CD14-positive monocyte (primary cell): Measurements from ENCODE around the gene RASSF6. TPM values are rescaled to one million over a fixed set of nuclear protein-coding genes. Genes with fewer than 3 reads are reported as not detected.

Experiments used
- DNase-seq, 3 donors: peaks; one replicate each; pipeline ENCODE4 v3.0.0-alpha.2; 2011 to 2022
- H2AFZ ChIP-seq: 2 replicates; pipeline ENCODE4 v1.6.0; 2012; ENCODE audit warnings: mild to moderate bottlenecking, low read depth, low read length, inconsistent platforms; ENCODE audit not compliant: insufficient read depth, poor library complexity, severe bottlenecking
- H3K27ac ChIP-seq, 2 donors: 1 replicate in 1 of 2; 2 replicates in 1 of 2; pipeline ENCODE4 v1.5.1; 2012 to 2013; ENCODE audit warnings: low read length in 2 of 2, control low read depth in 1 of 2, inconsistent platforms in 1 of 2, low read depth in 1 of 2, mild to moderate bottlenecking in 1 of 2
- H3K27me3 ChIP-seq, 2 donors: one replicate each; pipeline versions ENCODE4 v1.6.0 to v1.6.1; 2011 to 2013; ENCODE audit warnings: low read length in 2 of 2; ENCODE audit not compliant: control insufficient read depth in 2 of 2, insufficient read depth in 2 of 2
- H3K36me3 ChIP-seq, 2 donors: replicated peaks in 1 of 2; 1 replicate in 1 of 2; 2 replicates in 1 of 2; pipeline versions ENCODE4 v1.5.1 to v1.6.1; 2012 to 2013; ENCODE audit warnings: low read length in 2 of 2, control low read depth in 1 of 2, inconsistent platforms in 1 of 2, mild to moderate bottlenecking in 1 of 2; ENCODE audit not compliant: insufficient read depth in 2 of 2, control insufficient read depth in 1 of 2
- H3K4me1 ChIP-seq, 2 donors: 1 replicate in 1 of 2; 2 replicates in 1 of 2; pipeline versions ENCODE4 v1.5.1 to v1.6.1; 2012 to 2013; ENCODE audit warnings: low read length in 2 of 2, control low read depth in 1 of 2, inconsistent platforms in 1 of 2, mild to moderate bottlenecking in 1 of 2, moderate library complexity in 1 of 2; ENCODE audit not compliant: insufficient read depth in 2 of 2, control insufficient read depth in 1 of 2
- H3K4me2 ChIP-seq: replicated peaks from 2 replicates; pipeline ENCODE3; 2012; ENCODE audit warnings: low read length, moderate library complexity, mild to moderate bottlenecking; ENCODE audit not compliant: poor library complexity, severe bottlenecking; ENCODE audit errors: extremely low read depth
- H3K4me3 ChIP-seq, 3 experiments: fragments of 200-600 bp in 1 of 3; sonication (generic) in 1 of 3; replicated peaks in 1 of 3; 1 replicate in 2 of 3; 2 replicates in 1 of 3; pipeline ENCODE4 v1.5.1; 2011 to 2013; ENCODE audit warnings: low read length in 3 of 3, mild to moderate bottlenecking in 3 of 3, control low read depth in 2 of 3, low read depth in 2 of 3, inconsistent platforms in 1 of 3, moderate library complexity in 1 of 3
- H3K79me2 ChIP-seq: 2 replicates; pipeline ENCODE4 v1.6.0; 2012; ENCODE audit warnings: mild to moderate bottlenecking, control low read depth, inconsistent platforms, low read length, moderate library complexity; ENCODE audit not compliant: insufficient read depth
- H3K9ac ChIP-seq: 2 replicates; pipeline ENCODE4 v1.6.0; 2017; ENCODE audit warnings: low read length, mild to moderate bottlenecking; ENCODE audit not compliant: insufficient read depth, poor library complexity, severe bottlenecking
- H3K9me3 ChIP-seq, 2 donors: replicated peaks in 1 of 2; 1 replicate in 1 of 2; 2 replicates in 1 of 2; pipeline versions ENCODE4 v1.5.1 to v1.6.1; 2012 to 2013; ENCODE audit warnings: low read length in 2 of 2, control low read depth in 1 of 2; ENCODE audit not compliant: control insufficient read depth in 1 of 2, insufficient read depth in 1 of 2
- H4K20me1 ChIP-seq: 2 replicates; pipeline ENCODE4 v1.6.0; 2012; ENCODE audit warnings: mild to moderate bottlenecking, low read length, control low read depth, moderate library complexity; ENCODE audit not compliant: insufficient read depth
- H3K27ac Mint-ChIP-seq, 7 donors: one replicate each; pipeline ENCODE4 v1.8.0; 2020; ENCODE audit warnings: mild to moderate bottlenecking in 7 of 7, mixed read lengths in 7 of 7, moderate library complexity in 6 of 7, inconsistent platforms in 2 of 7
- H3K27me3 Mint-ChIP-seq, 3 donors: one replicate each; pipeline ENCODE4 v1.8.0; 2021 to 2022; ENCODE audit warnings: low read depth in 3 of 3, mild to moderate bottlenecking in 3 of 3, mixed read lengths in 3 of 3, moderate library complexity in 3 of 3, inconsistent platforms in 1 of 3
- H3K36me3 Mint-ChIP-seq, 2 donors: one replicate each; pipeline ENCODE4 v1.8.0; 2020; ENCODE audit warnings: mixed read lengths in 2 of 2, inconsistent platforms in 1 of 2, mild to moderate bottlenecking in 1 of 2
- H3K4me1 Mint-ChIP-seq: one replicate; pipeline ENCODE4 v1.8.0; 2020; ENCODE audit warnings: mild to moderate bottlenecking, mixed read lengths
- H3K4me3 Mint-ChIP-seq, 2 donors: one replicate each; pipeline ENCODE4 v1.8.0; 2020; ENCODE audit warnings: mild to moderate bottlenecking in 2 of 2, mixed read lengths in 2 of 2, moderate library complexity in 1 of 2
- H3K9me3 Mint-ChIP-seq, 7 donors: one replicate each; pipeline ENCODE4 v1.8.0; 2020 to 2022; ENCODE audit warnings: mixed read lengths in 7 of 7, mild to moderate bottlenecking in 6 of 7, moderate library complexity in 6 of 7, inconsistent platforms in 2 of 7
- CTCF ChIP-seq: fragments of 200-600 bp; IDR thresholded peaks from one replicate; pipeline ENCODE4 v1.8.0; 2022; ENCODE audit warnings: antibody characterized with exemption, mild to moderate bottlenecking
- WGBS: methylation state at CpG from one replicate; pipeline ENCODE4 v1.1.5; 2013; ENCODE audit warnings: missing lambda C conversion rate; ENCODE audit not compliant: insufficient coverage; 5-methylcytosine and 5-hydroxymethylcytosine counted together
- intact Hi-C, 2 donors: fragments of 100-400 bp; cut with micrococcal nuclease; formaldehyde crosslinking; loops; one replicate each; pipeline versions ENCODE4 v1.15.0 to v1.15.1; 2023
- polyA plus RNA-seq, 3 donors: library from polyadenylated mRNA; depleted of rRNA in 1 of 3; unstranded in 2 of 3; stranded (reverse) in 1 of 3; fragments of 300-500 nt in 2 of 3; fragments of >200 nt in 1 of 3; fragmentation: Illumina TruSeq in 2 of 3; gene quantifications; 1 replicate in 2 of 3; 2 replicates in 1 of 3; pipeline ENCODE4 v1.2.3, GENCODE V29; 2012 to 2021

RASSF6 gene
- polyA plus RNA-seq, 3 donors, result not detected

GRCh38 chr4:73650250-73650649 lies 30.0 kb upstream of the RASSF6 start:
- no peaks in the 10 kb centered on the region for H3K36me3 Mint-ChIP-seq

GRCh38 chr4:73648478-73648877 lies 28.2 kb upstream of the RASSF6 start:
- no peak overlapping the region for H3K4me2 ChIP-seq
- H3K27ac ChIP-seq, result no peak overlapping the region
- no peak for DNase-seq
- H3K9me3 Mint-ChIP-seq, result peaks cover 0 to 4% (median 0%) of the 10 kb centered on the region in 7 donors
- H4K20me1 ChIP-seq, result no peaks in the 10 kb centered on the region
- H2AFZ ChIP-seq, result no peak overlapping the region
- no peaks in the 10 kb centered on the region for H3K36me3 ChIP-seq
- H3K9ac ChIP-seq, result no peak overlapping the region
- no peaks in the 10 kb centered on the region for H3K4me1 ChIP-seq
- H3K27ac Mint-ChIP-seq, result no peak overlapping the region
- no peaks in the 10 kb centered on the region for H3K9me3 ChIP-seq
- no peak for TF ChIP-seq CTCF
- H3K27me3 ChIP-seq, result no peaks in the 10 kb centered on the region
- WGBS, result no CpG with 5 or more reads among the region's 3 CpGs
- H3K4me3 ChIP-seq, result no peak overlapping the region
- H3K4me1 Mint-ChIP-seq, result no peaks in the 10 kb centered on the region
- no peaks in the 10 kb centered on the region for H3K79me2 ChIP-seq
- H3K4me3 Mint-ChIP-seq, result no peak overlapping the region
- intact Hi-C loops, result no loop called here
- no peaks in the 10 kb centered on the region for H3K36me3 Mint-ChIP-seq
- H3K27me3 Mint-ChIP-seq, result peaks cover 0 to 1% (median 0%) of the 10 kb centered on the region in 3 donors

More at GRCh38 chr4:73650250-73650649, 30.0 kb upstream of the RASSF6 start:
- Histone ChIP-seq H2AFZ (no peak overlapping the region), H4K20me1 (no peaks in the 10 kb centered on the region), H3K27me3 (no peaks in the 10 kb centered on the region), H3K4me2 (no peak overlapping the region), H3K4me1 (no peaks in the 10 kb centered on the region), H3K36me3 (no peaks in the 10 kb centered on the region), H3K79me2 (no peaks in the 10 kb centered on the region), H3K9me3 (no peaks in the 10 kb centered on the region), H3K9ac (no peak overlapping the region), H3K4me3 (no peak overlapping the region), H3K27ac (no peak overlapping the region)
- Mint-ChIP-seq H3K27me3 (peaks cover 0 to 3% (median 0%) of the 10 kb centered on the region in 3 donors), H3K9me3 (peaks cover 0 to 4% (median 0%) of the 10 kb centered on the region in 7 donors), H3K4me3 (no peak overlapping the region), H3K4me1 (peaks cover 1% of the 10 kb centered on the region), H3K27ac (no peak overlapping the region)
- WGBS, result no CpG with 5 or more reads among the region's 3 CpGs
- DNase-seq, result no peak
- intact Hi-C loops, result loop anchor here (10.0 kb wide), 2 partner anchors 335 to 485 kb away; no protein-coding TSS in a partner anchor
- TF ChIP-seq CTCF, result no peak
